HepG2 (cell line): ENCODE results near the gene ENPP7. TPM values are rescaled to one million over a fixed set of nuclear protein-coding genes. Genes with fewer than 3 reads are reported as not detected.

Source experiments
- CBFB ChIP-seq: sonication (generic); formaldehyde crosslinking; IDR thresholded peaks from 2 replicates; pipeline ENCODE4 v1.4.0; 2020; ENCODE audit warnings: missing genetic modification reagents
- HIVEP1 ChIP-seq: sonication (generic); formaldehyde crosslinking; IDR thresholded peaks from 2 replicates; pipeline ENCODE4 v1.4.0; 2020; ENCODE audit warnings: mild to moderate bottlenecking, missing genetic modification reagents
- HMGXB4 ChIP-seq, 2 experiments: sonication (generic) in 1 of 2; formaldehyde crosslinking in 1 of 2; IDR thresholded peaks; 2 replicates each; pipeline versions ENCODE4 v1.4.0 to v1.6.1; 2018 to 2020; ENCODE audit warnings: missing genetic modification reagents in 2 of 2, borderline replicate concordance in 1 of 2, low read depth in 1 of 2, mild to moderate bottlenecking in 1 of 2, missing biosample characterization in 1 of 2
- MAF1 ChIP-seq: sonication (generic); formaldehyde crosslinking; IDR thresholded peaks from 2 replicates; pipeline ENCODE4 v1.5.0; 2020; ENCODE audit warnings: missing genetic modification reagents, borderline replicate concordance
- MATR3 ChIP-seq: sonication (generic); formaldehyde crosslinking; IDR thresholded peaks from 2 replicates; pipeline ENCODE4 v1.4.0; 2020; ENCODE audit warnings: missing genetic modification reagents
- NFYB ChIP-seq: sonication (generic); formaldehyde crosslinking; IDR thresholded peaks from 2 replicates; pipeline ENCODE4 v1.4.0; 2020; ENCODE audit warnings: missing genetic modification reagents
- RXRB ChIP-seq: IDR thresholded peaks from 2 replicates; pipeline ENCODE4 v1.6.1; 2016; ENCODE audit warnings: borderline replicate concordance, missing genetic modification reagents, missing compliant biosample characterization
- SCMH1 ChIP-seq: sonication (generic); formaldehyde crosslinking; IDR thresholded peaks from 2 replicates; pipeline ENCODE4 v1.9.0; 2021; ENCODE audit warnings: missing genetic modification reagents, mild to moderate bottlenecking, borderline replicate concordance
- SRSF4 ChIP-seq: fragments of 200-400 bp; formaldehyde crosslinking; IDR thresholded peaks from one replicate; pipeline ENCODE4 v1.6.1; 2018; ENCODE audit warnings: mild to moderate bottlenecking, low read depth, low read length, moderate library complexity; ENCODE audit not compliant: poor library complexity, severe bottlenecking
- TBL1XR1 ChIP-seq: fragments of 150-350 bp; IDR thresholded peaks from 2 replicates; pipeline ENCODE4 v1.6.1; 2014; ENCODE audit warnings: borderline replicate concordance, low read length; ENCODE audit not compliant: partially characterized antibody
- TRIM24 ChIP-seq: sonication (generic); formaldehyde crosslinking; IDR thresholded peaks from 2 replicates; pipeline ENCODE4 v1.8.0; 2022; ENCODE audit warnings: mild to moderate bottlenecking, missing genetic modification reagents
- ZBTB10 ChIP-seq: sonication (generic); formaldehyde crosslinking; IDR thresholded peaks from 2 replicates; pipeline ENCODE4 v1.4.0; 2020; ENCODE audit warnings: missing genetic modification reagents, borderline replicate concordance
- ZBTB49 ChIP-seq: sonication (generic); formaldehyde crosslinking; IDR thresholded peaks from 2 replicates; pipeline ENCODE4 v1.4.0; 2020; ENCODE audit warnings: missing genetic modification reagents, borderline replicate concordance
- ZKSCAN1 ChIP-seq: fragments of 150-350 bp; IDR thresholded peaks from 2 replicates; pipeline ENCODE4 v1.6.1; 2014; ENCODE audit warnings: low read length
- ZNF260 ChIP-seq: sonication (generic); formaldehyde crosslinking; IDR thresholded peaks from 2 replicates; pipeline ENCODE4 v1.4.0; 2020; ENCODE audit warnings: missing genetic modification reagents, low read depth, mild to moderate bottlenecking, borderline replicate concordance
- ZNF570 ChIP-seq: sonication (generic); formaldehyde crosslinking; IDR thresholded peaks from 2 replicates; pipeline ENCODE4 v1.4.0; 2020; ENCODE audit warnings: mild to moderate bottlenecking, missing genetic modification reagents, borderline replicate concordance
- ZNF589 ChIP-seq: sonication (generic); formaldehyde crosslinking; conservative IDR thresholded peaks from 2 replicates; pipeline ENCODE4 v1.8.0; 2022; ENCODE audit warnings: mild to moderate bottlenecking, moderate library complexity, missing genetic modification reagents
- ZNF670 ChIP-seq: sonication (generic); formaldehyde crosslinking; IDR thresholded peaks from 2 replicates; pipeline ENCODE4 v1.8.0; 2022; ENCODE audit warnings: mild to moderate bottlenecking, missing genetic modification reagents, borderline replicate concordance
- ZNF720 ChIP-seq: sonication (generic); formaldehyde crosslinking; IDR thresholded peaks from 2 replicates; pipeline ENCODE4 v1.4.0; 2020; ENCODE audit warnings: missing genetic modification reagents
- ZNF724P ChIP-seq: sonication (generic); formaldehyde crosslinking; IDR thresholded peaks from 2 replicates; pipeline ENCODE4 v1.8.0; 2022; ENCODE audit warnings: missing genetic modification reagents, borderline replicate concordance
- ZNF75D ChIP-seq: sonication (generic); formaldehyde crosslinking; IDR thresholded peaks from 2 replicates; pipeline ENCODE4 v1.8.1; 2023; ENCODE audit warnings: missing genetic modification reagents, mild to moderate bottlenecking, borderline replicate concordance
- polyA plus RNA-seq, 8 experiments: library from polyadenylated mRNA; depleted of rRNA in 3 of 8; stranded (reverse) in 7 of 8; unstranded in 1 of 8; fragments of >200 nt; fragmentation: Illumina TruSeq in 4 of 8; extraction: Trizol in 4 of 8; gene quantifications; 2 replicates each; pipeline versions ENCODE4 v1.2.1 to v1.2.3, GENCODE V29; 2011 to 2016; ENCODE audit warnings: low read depth in 4 of 8, missing spikeins in 1 of 8, mixed read lengths in 1 of 8; ENCODE audit not compliant: insufficient read depth in 1 of 8
- total RNA-seq, 5 experiments: library from RNA; depleted of rRNA; stranded (reverse); fragments of >200 nt; fragmentation: Illumina TruSeq; extraction: Trizol; gene quantifications; 2 replicates each; pipeline ENCODE4 v1.2.3, GENCODE V29; 2016; ENCODE audit warnings: low read depth in 1 of 5

ENPP7 gene
- total and polyA plus RNA-seq, 2 of the 13 experiments (the other 11 are each of a cell fraction or from before 2014, with no cell fraction given), result 1.1 to 2.2 TPM

- peak; percentile 70; the same call in 1 of the 2 replicates for TF ChIP-seq ZNF670 (CRISPR knock-in tag)
- 0 out of 2 replicates have a peak, but pooled peaks have one; percentile 51 for TF ChIP-seq ZNF589 (CRISPR knock-in tag)
- TF ChIP-seq TRIM24 (CRISPR knock-in tag), result no peak
- no peak for TF ChIP-seq ZNF570 (CRISPR knock-in tag)
- no peak for TF ChIP-seq ZBTB10 (CRISPR knock-in tag)
- TF ChIP-seq SCMH1, result no peak
- no peak for TF ChIP-seq ZNF260 (CRISPR knock-in tag)
- peak; percentile 82 for TF ChIP-seq RXRB
- peak in 1 of 2 experiments; percentile 39; a peak in 1 of 4 replicates for TF ChIP-seq HMGXB4 (CRISPR knock-in tag; IDR thresholded peaks at IDR 0.05; ENCODE audit: borderline replicate concordance in 1 of 2, low read depth in 1 of 2)
- no peak for TF ChIP-seq NFYB (CRISPR knock-in tag)
- no peak for TF ChIP-seq ZNF75D (CRISPR knock-in tag)
- TF ChIP-seq MATR3 (CRISPR knock-in tag), result no peak
- TF ChIP-seq ZBTB49 (CRISPR knock-in tag), result no peak
- TF ChIP-seq ZNF724P (CRISPR knock-in tag), result peak; percentile 53; the same call in 1 of the 2 replicates
- TF ChIP-seq SRSF4, result no peak
- no peak for TF ChIP-seq CBFB
- no peak; the same call in 1 of the 2 replicates for TF ChIP-seq HIVEP1 (CRISPR knock-in tag)
- TF ChIP-seq MAF1, result no peak
- TF ChIP-seq ZKSCAN1, result no peak
- TF ChIP-seq ZNF720 (CRISPR knock-in tag), result no peak
- TF ChIP-seq TBL1XR1, result peak; percentile 12
These were observed 2.3 kb downstream of the ENPP7 start (continued) for GRCh38 chr17:79732804-79733691.
